ENCODE data around the gene KCNQ1OT1. TPM values are rescaled to one million over a fixed set of nuclear protein-coding genes. Genes with fewer than 3 reads are reported as not detected.

Gene KCNQ1OT1
- total and polyA plus RNA-seq, 2 experiments from 2014 or later, result 3.1 to 7.9 TPM

DNA sequence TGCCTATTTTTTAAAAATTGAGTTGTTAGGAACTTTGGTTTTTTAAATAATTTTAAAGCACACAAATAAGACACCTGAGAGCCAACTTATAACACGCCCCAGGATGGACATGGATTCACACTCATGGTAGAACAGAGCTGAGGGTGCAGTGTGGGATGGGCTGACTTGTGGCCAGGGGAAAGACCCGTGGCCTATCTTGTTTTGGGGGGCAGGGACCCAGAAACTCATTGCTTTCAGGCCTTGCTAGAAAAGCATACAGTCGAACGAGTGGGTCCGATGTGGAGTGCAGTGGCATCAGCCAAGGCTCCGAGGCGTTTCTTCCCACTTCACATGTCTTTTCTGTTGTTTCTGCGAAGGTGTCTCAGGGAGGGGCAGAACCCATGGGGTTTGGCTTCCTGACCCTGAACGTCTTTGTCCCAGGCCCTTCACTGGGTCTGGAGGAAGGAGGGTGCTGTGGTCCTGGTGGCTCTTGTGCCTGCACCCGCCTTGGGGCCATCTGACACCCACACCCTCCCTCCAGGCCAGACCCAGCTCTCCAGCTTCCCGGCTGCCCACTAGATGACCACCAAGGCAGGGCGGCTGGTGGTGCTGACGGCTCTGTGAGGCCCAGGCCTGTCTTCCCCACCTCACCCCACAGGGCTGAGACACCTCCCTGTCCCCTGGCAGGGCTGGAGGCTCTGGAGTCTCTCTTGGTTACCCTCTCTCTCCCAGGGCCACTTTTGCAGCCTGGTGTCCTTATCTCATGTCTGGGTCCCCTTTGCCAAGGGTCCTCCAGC, 134.2 kb downstream of the KCNQ1OT1 start:
- Histone ChIP-seq H3K9me3 (ENCODE audit: low read depth) (no peaks in the 10 kb centered on the region), H3K4me3 (no peak overlapping the region), H4K20me1 (ENCODE audit: insufficient read depth, poor library complexity, severe bottlenecking) (no peaks in the 10 kb centered on the region), H3K9me2 (replicated peaks; ENCODE audit: insufficient read depth) (no peaks in the 10 kb centered on the region), H3K27ac (peak overlapping the region; percentile 12), H3K4me2 (no peak overlapping the region), H3K27me3 (no peaks in the 10 kb centered on the region), H2AFZ (no peak overlapping the region), H3K36me3 (replicated peaks; ENCODE audit: insufficient read depth, low read depth) (no peaks in the 10 kb centered on the region), H3K4me1 (ENCODE audit: insufficient read depth) (peaks cover 21% of the 10 kb centered on the region), H3K79me2 (no peaks in the 10 kb centered on the region)
- 91% methylated on average over 13 of the region's 13 CpGs for WGBS (ENCODE audit: low lambda C conversion rate, missing lambda C conversion rate)
- DNase-seq (ENCODE audit: low spot score), result no peak
- no peak for TF ChIP-seq CTCF (IDR thresholded peaks at IDR 0.05; ENCODE audit: poor library complexity)

DNA sequence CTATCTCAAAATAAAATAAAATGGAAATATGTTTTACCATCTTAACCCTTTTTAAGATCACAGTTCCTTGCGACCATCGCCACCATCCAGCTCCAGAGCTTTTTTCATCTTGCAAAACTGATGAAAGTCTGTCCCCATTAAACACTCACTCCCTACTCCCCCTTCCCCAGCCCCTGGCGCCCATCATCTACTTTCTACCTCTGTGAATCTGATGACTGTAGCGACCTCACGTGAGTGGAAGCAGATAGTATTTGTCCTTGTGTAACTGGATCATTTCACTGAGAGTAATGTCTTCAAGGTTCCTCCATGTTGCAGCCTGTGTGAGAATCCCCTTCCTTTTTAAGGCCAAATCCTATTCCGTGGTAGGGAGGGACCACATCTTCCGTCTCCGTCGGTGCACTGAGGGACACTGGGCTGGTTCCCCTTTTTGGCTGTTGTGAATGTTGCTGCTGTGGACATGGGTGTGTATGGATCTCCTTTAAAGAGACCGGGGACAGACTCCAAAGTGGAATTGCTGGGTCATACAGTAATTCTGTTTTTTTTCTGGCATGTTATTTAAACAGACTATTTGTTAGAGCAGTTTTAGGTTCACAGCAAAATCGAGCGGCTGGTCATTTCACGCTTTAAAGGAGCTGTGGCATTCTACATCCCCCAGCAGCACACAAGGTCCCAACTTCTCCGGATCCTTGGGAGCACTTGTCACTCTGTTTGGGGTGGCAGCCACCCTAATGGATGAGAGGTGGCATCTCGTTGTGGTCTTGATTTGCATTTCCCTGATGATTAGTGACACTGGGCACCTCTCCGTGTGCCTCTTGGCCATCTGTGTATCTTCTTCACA, 135.0 kb downstream of the KCNQ1OT1 start:
- TF ChIP-seq EZH2phosphoT487 (IDR thresholded peaks at IDR 0.05; ENCODE audit: low read depth, severe bottlenecking, unreplicated experiment), result no peak
- TF ChIP-seq EZH2 (IDR thresholded peaks at IDR 0.05; ENCODE audit: borderline replicate concordance), result no peak
- no peak for TF ChIP-seq CTCF (IDR thresholded peaks at IDR 0.05; ENCODE audit: poor library complexity)
- H4K20me1 ChIP-seq (ENCODE audit: insufficient read depth, poor library complexity, severe bottlenecking), result no peaks in the 10 kb centered on the region
- DNase-seq (ENCODE audit: low spot score), result no peak
- H3K27ac ChIP-seq, result peak overlapping the region; percentile 63
- no peak overlapping the region for H3K4me3 ChIP-seq
- H3K27me3 ChIP-seq, result no peaks in the 10 kb centered on the region
- no peaks in the 10 kb centered on the region for H3K9me3 ChIP-seq (ENCODE audit: low read depth)
- no peaks in the 10 kb centered on the region for H3K79me2 ChIP-seq
- peaks cover 21% of the 10 kb centered on the region for H3K4me1 ChIP-seq (ENCODE audit: insufficient read depth)
- H3K36me3 ChIP-seq (replicated peaks; ENCODE audit: insufficient read depth, low read depth), result no peaks in the 10 kb centered on the region
- no peak overlapping the region for H2AFZ ChIP-seq
- H3K9me2 ChIP-seq (replicated peaks; ENCODE audit: insufficient read depth), result no peaks in the 10 kb centered on the region
- H3K4me2 ChIP-seq, result no peak overlapping the region
- 90% methylated on average over 16 of the region's 16 CpGs for whole genome bisulfite sequencing (ENCODE audit: low lambda C conversion rate, missing lambda C conversion rate)

- no peak for DNase-seq (ENCODE audit: low spot score)
- Histone ChIP-seq H3K9me3 (ENCODE audit: low read depth) (no peaks in the 10 kb centered on the region), H4K20me1 (ENCODE audit: insufficient read depth, poor library complexity, severe bottlenecking) (no peaks in the 10 kb centered on the region), H2AFZ (no peak overlapping the region), H3K9me2 (replicated peaks; ENCODE audit: insufficient read depth) (no peaks in the 10 kb centered on the region), H3K4me2 (no peak overlapping the region), H3K36me3 (replicated peaks; ENCODE audit: insufficient read depth, low read depth) (no peaks in the 10 kb centered on the region), H3K27me3 (no peaks in the 10 kb centered on the region), H3K4me1 (ENCODE audit: insufficient read depth) (peaks cover 21% of the 10 kb centered on the region), H3K27ac (peak overlapping the region; percentile 63), H3K79me2 (no peaks in the 10 kb centered on the region), H3K4me3 (no peak overlapping the region)
- WGBS (ENCODE audit: low lambda C conversion rate, missing lambda C conversion rate), result 91% methylated on average over 14 of the region's 14 CpGs
- TF ChIP-seq CTCF (IDR thresholded peaks at IDR 0.05; ENCODE audit: poor library complexity), result no peak
These were observed 135.7 kb downstream of the KCNQ1OT1 start for GRCh38 chr11:2564008-2564530.

Measured in hepatocyte (in vitro differentiated cells).